HepG2 (cell line): ENCODE results near the gene MAPKAPK3. TPM values are rescaled to one million over a fixed set of nuclear protein-coding genes. Genes with fewer than 3 reads are reported as not detected.
A peak's percentile ranks its signal among the peaks of the same experiment; 100 is the strongest.

ENCODE experiments used
- AKNA ChIP-seq: sonication (generic); formaldehyde crosslinking; IDR thresholded peaks from 2 replicates; pipeline ENCODE4 v1.4.0; 2020; ENCODE audit warnings: missing genetic modification reagents, borderline replicate concordance
- BORCS8-MEF2B ChIP-seq: sonication (generic); formaldehyde crosslinking; IDR thresholded peaks from 2 replicates; pipeline ENCODE4 v1.8.0; 2022; ENCODE audit warnings: mild to moderate bottlenecking, missing genetic modification reagents
- CHCHD3 ChIP-seq: sonication (generic); formaldehyde crosslinking; IDR thresholded peaks from 2 replicates; pipeline ENCODE4 v1.8.0; 2022; ENCODE audit warnings: mild to moderate bottlenecking, missing genetic modification reagents, moderate library complexity
- CREBL2 ChIP-seq: sonication (generic); formaldehyde crosslinking; IDR thresholded peaks from 2 replicates; pipeline ENCODE4 v1.8.1; 2023; ENCODE audit warnings: missing genetic modification reagents, mild to moderate bottlenecking, borderline replicate concordance
- FOXP4 ChIP-seq: sonication (generic); formaldehyde crosslinking; IDR thresholded peaks from 2 replicates; pipeline ENCODE4 v1.4.0; 2020; ENCODE audit warnings: missing genetic modification reagents
- HOMEZ ChIP-seq: IDR thresholded peaks from 2 replicates; pipeline ENCODE4 v1.6.1; 2016; ENCODE audit warnings: low read depth
- KDM3A ChIP-seq: IDR thresholded peaks from 2 replicates; pipeline ENCODE4 v1.6.1; 2018; ENCODE audit warnings: low read depth, missing compliant biosample characterization
- MTF1 ChIP-seq: sonication (generic); formaldehyde crosslinking; IDR thresholded peaks from 2 replicates; pipeline ENCODE4 v1.5.0; 2020; ENCODE audit warnings: missing genetic modification reagents
- MXD1 ChIP-seq: sonication (generic); formaldehyde crosslinking; IDR thresholded peaks from 2 replicates; pipeline ENCODE4 v1.4.0; 2020; ENCODE audit warnings: mild to moderate bottlenecking, missing genetic modification reagents
- NFKB2 ChIP-seq: sonication (generic); formaldehyde crosslinking; IDR thresholded peaks from 2 replicates; pipeline ENCODE4 v1.4.0; 2020; ENCODE audit warnings: missing genetic modification reagents, borderline replicate concordance
- RFX3 ChIP-seq: IDR thresholded peaks from 2 replicates; pipeline ENCODE4 v1.6.1; 2016; ENCODE audit warnings: missing biosample characterization, missing genetic modification reagents
- TFAP4 ChIP-seq: sonication (generic); IDR thresholded peaks from 2 replicates; pipeline ENCODE4 v1.6.1; 2016; ENCODE audit warnings: low read depth, borderline replicate concordance
- THYN1 ChIP-seq: sonication (generic); formaldehyde crosslinking; IDR thresholded peaks from 2 replicates; pipeline ENCODE4 v1.8.1; 2023; ENCODE audit warnings: low read depth, mild to moderate bottlenecking, moderate library complexity, missing genetic modification reagents, borderline replicate concordance
- ZNF12 ChIP-seq: sonication (generic); formaldehyde crosslinking; IDR thresholded peaks from 2 replicates; pipeline ENCODE4 v1.5.0; 2020; ENCODE audit warnings: missing genetic modification reagents
- ZNF160 ChIP-seq: sonication (generic); formaldehyde crosslinking; IDR thresholded peaks from 2 replicates; pipeline ENCODE4 v1.8.0; 2022; ENCODE audit warnings: mild to moderate bottlenecking, inconsistent platforms, missing genetic modification reagents
- ZNF350 ChIP-seq: sonication (generic); formaldehyde crosslinking; IDR thresholded peaks from 2 replicates; pipeline ENCODE4 v1.4.0; 2020; ENCODE audit warnings: mild to moderate bottlenecking, low read depth, missing genetic modification reagents, borderline replicate concordance
- ZNF577 ChIP-seq: sonication (generic); formaldehyde crosslinking; IDR thresholded peaks from 2 replicates; pipeline ENCODE4 v1.4.0; 2020; ENCODE audit warnings: mild to moderate bottlenecking, low read depth, missing genetic modification reagents, borderline replicate concordance
- ZNF670 ChIP-seq: sonication (generic); formaldehyde crosslinking; IDR thresholded peaks from 2 replicates; pipeline ENCODE4 v1.8.0; 2022; ENCODE audit warnings: mild to moderate bottlenecking, missing genetic modification reagents, borderline replicate concordance
- polyA plus RNA-seq, 8 experiments: library from polyadenylated mRNA; depleted of rRNA in 3 of 8; stranded (reverse) in 7 of 8; unstranded in 1 of 8; fragments of >200 nt; fragmentation: Illumina TruSeq in 4 of 8; extraction: Trizol in 4 of 8; gene quantifications; 2 replicates each; pipeline versions ENCODE4 v1.2.1 to v1.2.3, GENCODE V29; 2011 to 2016; ENCODE audit warnings: low read depth in 4 of 8, missing spikeins in 1 of 8, mixed read lengths in 1 of 8; ENCODE audit not compliant: insufficient read depth in 1 of 8
- total RNA-seq, 5 experiments: library from RNA; depleted of rRNA; stranded (reverse); fragments of >200 nt; fragmentation: Illumina TruSeq; extraction: Trizol; gene quantifications; 2 replicates each; pipeline ENCODE4 v1.2.3, GENCODE V29; 2016; ENCODE audit warnings: low read depth in 1 of 5

The MAPKAPK3 gene
- total and polyA plus RNA-seq, 2 of the 13 experiments (the other 11 are each of a cell fraction or from before 2014, with no cell fraction given) = 39.9 to 41.2 TPM

- TF ChIP-seq ZNF670 (CRISPR knock-in tag) (peak; percentile 59; the same call in 1 of the 2 replicates), KDM3A (CRISPR knock-in tag) (peak; percentile 84; the same call in 1 of the 2 replicates), FOXP4 (CRISPR knock-in tag) (peak; percentile 82), ZNF12 (CRISPR knock-in tag) (no peak), BORCS8-MEF2B (CRISPR knock-in tag) (no peak), MTF1 (no peak), RFX3 (no peak), TFAP4 (peak; percentile 74; the same call in 1 of the 2 replicates), CHCHD3 (CRISPR knock-in tag) (no peak), THYN1 (CRISPR knock-in tag) (no peak), ZNF160 (CRISPR knock-in tag) (no peak), CREBL2 (CRISPR knock-in tag) (no peak), HOMEZ (CRISPR knock-in tag) (peak; percentile 61), NFKB2 (CRISPR knock-in tag) (peak; percentile 57; the same call in 1 of the 2 replicates), ZNF350 (peak; percentile 82), AKNA (no peak), MXD1 (CRISPR knock-in tag) (peak; percentile 34; the same call in 1 of the 2 replicates), ZNF577 (CRISPR knock-in tag) (no peak)
Measured at GRCh38 chr3:50600841-50601591, 15.9 kb upstream of the MAPKAPK3 start (continued).
